ENCODE measurements around the gene SLC38A8.

Gene SLC38A8

DNA sequence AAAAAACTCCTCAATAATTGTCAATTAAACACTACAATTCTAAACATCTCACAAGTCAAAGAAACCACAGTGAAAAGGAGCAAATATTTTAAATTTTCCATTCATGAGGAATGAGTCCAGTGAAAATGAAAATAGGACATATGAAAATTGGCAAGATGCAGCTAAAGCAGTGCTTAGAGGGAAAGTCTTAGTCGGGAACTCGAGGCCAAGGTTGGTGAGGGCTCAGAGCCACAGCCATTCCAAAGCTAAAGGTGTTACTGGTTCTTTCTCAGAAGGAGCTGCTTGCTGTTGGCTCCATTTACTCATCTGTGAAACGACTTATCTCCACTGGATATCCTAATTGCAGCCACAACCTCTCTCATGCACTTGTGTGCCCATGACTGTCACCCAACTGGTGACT is 6.5 kb downstream of the SLC38A8 start:
- TF ChIP-seq, protein P1, sequence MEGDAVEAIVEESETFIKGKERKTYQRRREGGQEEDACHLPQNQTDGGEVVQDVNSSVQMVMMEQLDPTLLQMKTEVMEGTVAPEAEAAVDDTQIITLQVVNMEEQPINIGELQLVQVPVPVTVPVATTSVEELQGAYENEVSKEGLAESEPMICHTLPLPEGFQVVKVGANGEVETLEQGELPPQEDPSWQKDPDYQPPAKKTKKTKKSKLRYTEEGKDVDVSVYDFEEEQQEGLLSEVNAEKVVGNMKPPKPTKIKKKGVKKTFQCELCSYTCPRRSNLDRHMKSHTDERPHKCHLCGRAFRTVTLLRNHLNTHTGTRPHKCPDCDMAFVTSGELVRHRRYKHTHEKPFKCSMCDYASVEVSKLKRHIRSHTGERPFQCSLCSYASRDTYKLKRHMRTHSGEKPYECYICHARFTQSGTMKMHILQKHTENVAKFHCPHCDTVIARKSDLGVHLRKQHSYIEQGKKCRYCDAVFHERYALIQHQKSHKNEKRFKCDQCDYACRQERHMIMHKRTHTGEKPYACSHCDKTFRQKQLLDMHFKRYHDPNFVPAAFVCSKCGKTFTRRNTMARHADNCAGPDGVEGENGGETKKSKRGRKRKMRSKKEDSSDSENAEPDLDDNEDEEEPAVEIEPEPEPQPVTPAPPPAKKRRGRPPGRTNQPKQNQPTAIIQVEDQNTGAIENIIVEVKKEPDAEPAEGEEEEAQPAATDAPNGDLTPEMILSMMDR (IDR thresholded peaks at IDR 0.05), result no peak
- no peaks in the 10 kb centered on the region for H3K36me3 ChIP-seq
- H3K9me3 ChIP-seq, result no peaks in the 10 kb centered on the region
- no peak overlapping the region for H3K27ac ChIP-seq
- H3K4me1 ChIP-seq (ENCODE audit: control insufficient read depth in 1 of 2, insufficient read depth in 1 of 2, low read depth in 1 of 2, low read length in 1 of 2), result no peaks in the 10 kb centered on the region
- H3K4me3 ChIP-seq (ENCODE audit: low read depth in 1 of 2, low read length in 1 of 2), result no peak overlapping the region
- peaks cover 87% of the 10 kb centered on the region for H3K27me3 ChIP-seq

DNA sequence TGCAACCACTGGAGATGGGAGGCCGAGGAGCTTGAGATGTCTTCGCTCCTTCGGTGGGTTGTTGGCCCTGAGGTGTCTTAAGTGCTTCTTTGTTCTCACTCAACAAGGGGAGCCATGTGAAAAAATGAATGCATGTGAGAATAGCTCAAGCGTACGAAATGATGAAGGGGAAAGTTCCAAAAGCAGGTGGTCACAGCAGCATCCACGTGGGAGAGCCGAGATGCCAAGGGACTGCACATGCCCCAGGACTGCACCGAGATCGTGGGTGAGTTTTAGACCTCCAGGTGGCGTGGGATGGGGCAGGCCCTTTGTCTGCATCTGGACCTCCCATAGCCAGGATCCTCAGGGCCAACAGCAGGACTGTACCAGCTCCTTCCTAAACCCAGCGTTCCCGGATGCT is 8.1 kb downstream of the SLC38A8 start:
- Histone ChIP-seq H3K4me1 (ENCODE audit: control insufficient read depth in 1 of 2, insufficient read depth in 1 of 2, low read depth in 1 of 2, low read length in 1 of 2) (peaks cover 7 to 10% of the 10 kb centered on the region in 2 experiments), H3K4me3 (ENCODE audit: low read depth in 1 of 2, low read length in 1 of 2) (no peak overlapping the region), H3K27ac (no peak overlapping the region), H3K27me3 (peaks cover 74% of the 10 kb centered on the region), H3K36me3 (no peaks in the 10 kb centered on the region), H3K9me3 (no peaks in the 10 kb centered on the region)
- TF ChIP-seq, protein P1 (IDR thresholded peaks at IDR 0.05), result no peak

GRCh38 chr16:84033251-84034195 is 9.1 kb downstream of the SLC38A8 start:
- no peak overlapping the region for H3K4me3 ChIP-seq (ENCODE audit: low read depth in 1 of 2, low read length in 1 of 2)
- H3K36me3 ChIP-seq, result no peaks in the 10 kb centered on the region
- no peak overlapping the region for H3K27ac ChIP-seq
- peaks cover 16 to 20% of the 10 kb centered on the region in 2 experiments for H3K4me1 ChIP-seq (ENCODE audit: control insufficient read depth in 1 of 2, insufficient read depth in 1 of 2, low read depth in 1 of 2, low read length in 1 of 2)
- TF ChIP-seq, protein P1 (IDR thresholded peaks at IDR 0.05), result no peak
- peaks cover 65% of the 10 kb centered on the region for H3K27me3 ChIP-seq
- no peaks in the 10 kb centered on the region for H3K9me3 ChIP-seq

DNA sequence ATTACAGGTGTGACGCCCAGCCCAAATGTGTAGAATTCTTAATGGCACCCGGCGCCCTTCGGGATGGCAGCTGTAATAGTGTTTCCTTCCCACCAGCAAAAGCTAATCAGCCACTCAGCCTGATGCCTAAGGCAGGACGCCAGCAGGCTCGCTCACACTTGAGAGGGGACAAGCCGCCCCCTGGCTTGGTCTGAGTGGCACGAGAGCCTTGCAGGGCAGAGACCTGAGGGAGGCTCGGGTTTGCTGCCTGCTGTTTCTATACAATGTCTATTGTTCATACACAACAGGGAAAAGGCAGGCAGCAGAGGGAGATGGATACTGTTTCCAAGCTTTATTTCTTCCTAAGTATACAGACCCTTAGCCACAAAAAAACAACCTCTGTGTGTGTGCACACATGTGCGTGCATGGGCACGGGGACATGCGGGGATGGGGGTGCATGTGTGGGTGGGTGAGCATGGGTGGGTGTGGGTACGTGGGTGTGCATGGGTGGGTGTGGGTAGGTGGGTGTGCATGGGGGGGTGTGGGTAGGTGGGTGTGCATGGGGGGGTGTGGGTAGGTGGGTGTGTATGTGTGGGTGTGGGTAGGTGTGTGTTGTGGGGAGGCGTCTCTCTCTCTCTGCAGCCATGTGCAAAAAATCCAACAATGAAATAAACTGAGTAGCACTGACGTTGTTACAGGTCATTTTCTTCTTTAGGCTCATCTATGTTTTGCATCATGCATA is 10.0 kb downstream of the SLC38A8 start:
- peaks cover 64% of the 10 kb centered on the region for H3K27me3 ChIP-seq
- TF ChIP-seq, protein P1 (IDR thresholded peaks at IDR 0.05), result no peak
- H3K4me1 ChIP-seq (ENCODE audit: control insufficient read depth in 1 of 2, insufficient read depth in 1 of 2, low read depth in 1 of 2, low read length in 1 of 2), result peaks cover 16 to 27% of the 10 kb centered on the region in 2 experiments
- H3K27ac ChIP-seq, result no peak overlapping the region
- no peaks in the 10 kb centered on the region for H3K36me3 ChIP-seq
- no peak overlapping the region for H3K4me3 ChIP-seq (ENCODE audit: low read depth in 1 of 2, low read length in 1 of 2)
- H3K9me3 ChIP-seq, result no peaks in the 10 kb centered on the region

- Histone ChIP-seq H3K36me3 (no peaks in the 10 kb centered on the region), H3K4me1 (ENCODE audit: control insufficient read depth in 1 of 2, insufficient read depth in 1 of 2, low read depth in 1 of 2, low read length in 1 of 2) (peaks cover 16 to 28% of the 10 kb centered on the region in 2 experiments), H3K9me3 (no peaks in the 10 kb centered on the region), H3K27ac (no peak overlapping the region), H3K4me3 (ENCODE audit: low read depth in 1 of 2, low read length in 1 of 2) (no peak overlapping the region), H3K27me3 (peaks cover 69% of the 10 kb centered on the region)
- TF ChIP-seq, protein P1 (IDR thresholded peaks at IDR 0.05), result no peak
These were observed 11.0 kb downstream of the SLC38A8 start for GRCh38 chr16:84031556-84031955.
